ENCODE results near the gene SNTG2.

- no peak for TF ChIP-seq CTCF (IDR thresholded peaks at IDR 0.05)
- TF ChIP-seq POLR2AphosphoS5 (IDR thresholded peaks at IDR 0.05), result no peak
- TF ChIP-seq POLR2A (IDR thresholded peaks at IDR 0.05), result no peak
Measured at GRCh38 chr2:1088940-1089339, 138.3 kb downstream of the SNTG2 start.

Data from prostate gland (tissue), 2 donors.